Measurements from ENCODE around the gene MTHFD2L. TPM values are rescaled to one million over a fixed set of nuclear protein-coding genes. Genes with fewer than 3 reads are reported as not detected.

Gene MTHFD2L
- total RNA-seq, 1 experiment from 2014 or later: 34.0 TPM

DNA sequence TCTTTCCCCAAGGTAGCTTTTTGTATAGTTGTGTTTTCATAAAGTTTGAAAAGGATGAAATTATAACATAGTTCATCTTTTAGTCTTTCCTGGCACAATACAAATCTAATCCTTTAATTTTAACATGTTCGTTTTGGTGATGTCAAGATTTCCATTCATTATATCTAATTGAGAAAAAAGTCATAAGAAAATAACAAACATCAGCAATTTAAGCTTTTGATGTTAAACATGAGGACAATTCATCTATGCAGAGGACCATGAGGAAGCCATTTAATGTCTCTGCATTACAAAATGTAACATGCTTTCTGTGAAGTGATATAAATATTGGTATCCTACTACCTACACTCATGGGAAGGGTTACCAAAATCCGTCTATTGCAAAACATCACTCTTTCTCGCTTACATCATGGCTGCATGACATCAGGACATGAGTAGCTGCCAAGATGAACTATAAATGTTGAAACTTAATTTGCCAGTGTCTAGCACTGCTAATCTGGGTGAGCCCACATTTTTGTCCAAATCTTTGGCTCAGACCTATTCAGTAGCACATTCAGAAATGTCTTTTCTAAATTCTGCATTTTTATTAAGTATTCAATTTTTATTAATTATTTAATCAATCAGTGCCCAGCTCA lies 159.8 kb downstream of the MTHFD2L start:
- H2AFZ ChIP-seq (ENCODE audit: low read length): no peak overlapping the region
- CTCF ChIA-PET: interaction anchor here (0.8 kb wide), 1 partner anchor 89 kb away, joined by 3 read pairs; no protein-coding TSS in a partner anchor
- no peaks in the 10 kb centered on the region for H3K27me3 ChIP-seq (ENCODE audit: low read length)
- intact Hi-C loops (cut with micrococcal nuclease): no loop called here
- no peak overlapping the region for H3K4me2 ChIP-seq (ENCODE audit: low read length)
- H3K9ac ChIP-seq (ENCODE audit: low read length): no peak overlapping the region
- H3K4me1 ChIP-seq (ENCODE audit: insufficient read depth, low read length): peaks cover 28% of the 10 kb centered on the region
- TF ChIP-seq, protein P1, sequence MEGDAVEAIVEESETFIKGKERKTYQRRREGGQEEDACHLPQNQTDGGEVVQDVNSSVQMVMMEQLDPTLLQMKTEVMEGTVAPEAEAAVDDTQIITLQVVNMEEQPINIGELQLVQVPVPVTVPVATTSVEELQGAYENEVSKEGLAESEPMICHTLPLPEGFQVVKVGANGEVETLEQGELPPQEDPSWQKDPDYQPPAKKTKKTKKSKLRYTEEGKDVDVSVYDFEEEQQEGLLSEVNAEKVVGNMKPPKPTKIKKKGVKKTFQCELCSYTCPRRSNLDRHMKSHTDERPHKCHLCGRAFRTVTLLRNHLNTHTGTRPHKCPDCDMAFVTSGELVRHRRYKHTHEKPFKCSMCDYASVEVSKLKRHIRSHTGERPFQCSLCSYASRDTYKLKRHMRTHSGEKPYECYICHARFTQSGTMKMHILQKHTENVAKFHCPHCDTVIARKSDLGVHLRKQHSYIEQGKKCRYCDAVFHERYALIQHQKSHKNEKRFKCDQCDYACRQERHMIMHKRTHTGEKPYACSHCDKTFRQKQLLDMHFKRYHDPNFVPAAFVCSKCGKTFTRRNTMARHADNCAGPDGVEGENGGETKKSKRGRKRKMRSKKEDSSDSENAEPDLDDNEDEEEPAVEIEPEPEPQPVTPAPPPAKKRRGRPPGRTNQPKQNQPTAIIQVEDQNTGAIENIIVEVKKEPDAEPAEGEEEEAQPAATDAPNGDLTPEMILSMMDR (conservative IDR thresholded peaks at IDR 0.05; ENCODE audit: low read depth, low read length): no peak
- TF ChIP-seq EZH2phosphoT487 (IDR thresholded peaks at IDR 0.05; ENCODE audit: borderline replicate concordance, low read length) (no peak), EZH2 (IDR thresholded peaks at IDR 0.05; ENCODE audit: low read length, unreplicated experiment) (no peak)
- no peak overlapping the region for H3K27ac ChIP-seq (ENCODE audit: low read length)
- ATAC-seq (no peak), DNase-seq (no peak)
- POLR2A ChIA-PET (ENCODE audit: unreplicated experiment): no interaction called here
- H3K36me3 ChIP-seq (ENCODE audit: low read depth, low read length): peaks cover 16% of the 10 kb centered on the region
- no TSS peak for BruUV-seq (replicated peaks)
- no peaks in the 10 kb centered on the region for H3F3A ChIP-seq (ENCODE audit: low read length, unreplicated experiment)
- no peaks in the 10 kb centered on the region for H3K79me2 ChIP-seq (ENCODE audit: low read length)
- no peaks in the 10 kb centered on the region for H4K20me1 ChIP-seq (ENCODE audit: low read length)
- no peaks in the 10 kb centered on the region for H3K9me3 ChIP-seq (ENCODE audit: low read length)
- no peaks in the 10 kb centered on the region for H3K9me2 ChIP-seq (replicated peaks; ENCODE audit: low read length)
- H3K4me3 ChIP-seq (ENCODE audit: low read length): no peak overlapping the region

DNA sequence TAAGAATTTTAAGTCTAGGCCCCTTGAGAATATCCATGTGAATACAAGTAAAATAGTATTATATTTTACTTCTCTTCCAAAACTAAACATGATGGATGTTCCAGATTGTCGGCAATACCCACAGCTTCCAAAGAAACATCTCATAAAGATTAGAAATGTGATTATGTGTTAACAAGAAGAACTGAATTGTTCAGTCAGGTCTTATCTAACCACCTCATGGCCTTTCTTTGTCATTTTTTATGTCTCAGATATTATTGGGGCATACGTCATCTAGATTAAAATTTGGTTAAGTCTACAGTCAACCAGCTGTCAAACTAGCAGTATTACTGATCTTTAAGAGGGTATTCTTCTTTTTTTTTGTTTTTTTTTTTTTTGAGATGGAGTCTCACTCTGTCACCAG lies 160.4 kb downstream of the MTHFD2L start:
- TF ChIP-seq, protein P1 (conservative IDR thresholded peaks at IDR 0.05; ENCODE audit: low read depth, low read length): no peak
- TF ChIP-seq EZH2phosphoT487 (IDR thresholded peaks at IDR 0.05; ENCODE audit: borderline replicate concordance, low read length) (no peak), EZH2 (IDR thresholded peaks at IDR 0.05; ENCODE audit: low read length, unreplicated experiment) (no peak)
- ChIA-PET POLR2A (ENCODE audit: unreplicated experiment) (no interaction called here), CTCF (no interaction called here)
- Histone ChIP-seq H3K36me3 (ENCODE audit: low read depth, low read length) (peaks cover 11% of the 10 kb centered on the region), H3K9ac (ENCODE audit: low read length) (no peak overlapping the region), H3K27ac (ENCODE audit: low read length) (peak overlapping the region; percentile 53), H3K4me3 (ENCODE audit: low read length) (no peak overlapping the region), H3K79me2 (ENCODE audit: low read length) (no peaks in the 10 kb centered on the region), H3K9me2 (replicated peaks; ENCODE audit: low read length) (no peaks in the 10 kb centered on the region), H2AFZ (ENCODE audit: low read length) (no peak overlapping the region), H3F3A (ENCODE audit: low read length, unreplicated experiment) (no peaks in the 10 kb centered on the region), H3K4me2 (ENCODE audit: low read length) (no peak overlapping the region), H3K4me1 (ENCODE audit: insufficient read depth, low read length) (peaks cover 28% of the 10 kb centered on the region), H3K27me3 (ENCODE audit: low read length) (no peaks in the 10 kb centered on the region), H3K9me3 (ENCODE audit: low read length) (no peaks in the 10 kb centered on the region), H4K20me1 (ENCODE audit: low read length) (no peaks in the 10 kb centered on the region)
- DNase-seq: no peak
- ATAC-seq: no peak
- intact Hi-C loops (cut with micrococcal nuclease): no loop called here
- no TSS peak for BruUV-seq (replicated peaks)

- POLR2A ChIA-PET (ENCODE audit: unreplicated experiment): no interaction called here
Measured at GRCh38 chr4:74319470-74319869, 161.6 kb downstream of the MTHFD2L start.

More at GRCh38 chr4:74319470-74319869, 161.6 kb downstream of the MTHFD2L start:
- Histone ChIP-seq H3K4me3 (ENCODE audit: low read length) (no peak overlapping the region), H3K9me2 (replicated peaks; ENCODE audit: low read length) (no peaks in the 10 kb centered on the region), H3F3A (ENCODE audit: low read length, unreplicated experiment) (no peaks in the 10 kb centered on the region), H3K79me2 (ENCODE audit: low read length) (no peaks in the 10 kb centered on the region), H3K4me2 (ENCODE audit: low read length) (no peak overlapping the region), H3K27ac (ENCODE audit: low read length) (peak overlapping the region; percentile 95), H3K4me1 (ENCODE audit: insufficient read depth, low read length) (peaks cover 28% of the 10 kb centered on the region), H3K36me3 (ENCODE audit: low read depth, low read length) (peaks cover 8% of the 10 kb centered on the region), H3K27me3 (ENCODE audit: low read length) (no peaks in the 10 kb centered on the region), H3K9ac (ENCODE audit: low read length) (peak overlapping the region; percentile 71), H3K9me3 (ENCODE audit: low read length) (no peaks in the 10 kb centered on the region), H2AFZ (ENCODE audit: low read length) (no peak overlapping the region), H4K20me1 (ENCODE audit: low read length) (no peaks in the 10 kb centered on the region)
- peak; percentile 62 for DNase-seq
- intact Hi-C loops (cut with micrococcal nuclease): no loop called here
- no TSS peak for BruUV-seq (replicated peaks)
- TF ChIP-seq EZH2 (IDR thresholded peaks at IDR 0.05; ENCODE audit: low read length, unreplicated experiment): no peak
- no peak for TF ChIP-seq EZH2phosphoT487 (IDR thresholded peaks at IDR 0.05; ENCODE audit: borderline replicate concordance, low read length)
- TF ChIP-seq, protein P1 (conservative IDR thresholded peaks at IDR 0.05; ENCODE audit: low read depth, low read length): no peak
- ATAC-seq: no peak
- CTCF ChIA-PET: interaction anchor here (0.5 to 0.6 kb wide), 2 partner anchors 91 to 211 kb away, joined by 3 read pairs; no protein-coding TSS in a partner anchor

All from PC-3 (cell line).